Large intestine (tissue), 3 donors: Measurements from ENCODE around the gene ATP6V1B1. TPM values are rescaled to one million over a fixed set of nuclear protein-coding genes. Genes with fewer than 3 reads are reported as not detected.

ENCODE experiments used
- DNase-seq, 2 donors: peaks; one replicate each; pipeline versions ENCODE4 v3.0.0 to v3.0.0-alpha.2; 2013
- H3K27ac ChIP-seq: one replicate; pipeline ENCODE4 v1.5.1; 2013; ENCODE audit warnings: low read length
- H3K27me3 ChIP-seq: 2 replicates; pipeline ENCODE4 v1.6.1; 2013; ENCODE audit warnings: low read length; ENCODE audit not compliant: control insufficient read depth, insufficient read depth
- H3K36me3 ChIP-seq: 2 replicates; pipeline ENCODE4 v1.6.1; 2013; ENCODE audit warnings: low read length; ENCODE audit not compliant: control insufficient read depth, insufficient read depth
- H3K4me1 ChIP-seq: one replicate; pipeline ENCODE4 v1.6.1; 2013; ENCODE audit warnings: low read length; ENCODE audit not compliant: control insufficient read depth, insufficient read depth
- H3K4me3 ChIP-seq: one replicate; pipeline ENCODE4 v1.5.1; 2013; ENCODE audit warnings: low read length
- H3K9me3 ChIP-seq: one replicate; pipeline ENCODE4 v1.6.1; 2013; ENCODE audit warnings: mild to moderate bottlenecking, low read depth, low read length, moderate library complexity; ENCODE audit not compliant: control insufficient read depth
- WGBS: methylation state at CpG from one replicate; pipeline ENCODE4 v1.1.5; 2013; ENCODE audit warnings: low lambda C conversion rate; ENCODE audit not compliant: insufficient coverage; 5-methylcytosine and 5-hydroxymethylcytosine counted together
- polyA plus RNA-seq: library from polyadenylated mRNA; unstranded; fragments of 120-200 nt; gene quantifications from one replicate; pipeline ENCODE4 v1.2.1, GENCODE V29; 2013

ATP6V1B1 gene
- polyA plus RNA-seq, 1 donor, result 1.6 TPM

DNA sequence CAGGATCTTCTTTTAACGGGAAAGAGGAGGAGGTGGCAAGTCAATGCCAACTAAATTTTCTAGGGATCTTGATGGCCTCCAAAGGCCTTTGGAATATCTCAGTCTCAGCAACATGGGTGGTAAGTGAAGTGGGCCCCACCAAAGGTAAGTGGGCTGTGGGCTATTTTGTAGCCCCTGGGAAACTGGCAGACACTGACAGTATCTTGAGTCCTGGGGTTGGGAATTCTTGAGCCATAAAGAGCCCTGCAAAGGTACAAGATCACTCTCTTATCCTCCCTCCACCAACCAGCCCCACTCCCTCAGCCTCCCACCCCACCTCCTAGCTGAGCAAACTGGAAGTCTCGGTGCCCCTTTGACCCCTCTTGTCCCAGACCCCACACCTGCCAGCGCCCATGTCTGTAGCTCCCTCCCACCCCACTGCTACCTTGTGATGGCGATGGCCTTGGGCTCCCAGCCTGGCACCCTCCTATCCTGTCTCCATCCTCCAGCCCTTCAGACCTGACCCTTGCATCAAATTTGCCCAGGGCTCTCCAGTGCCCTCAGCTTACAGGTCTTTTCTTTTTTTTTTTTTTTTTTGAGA lies 8.5 kb downstream of the ATP6V1B1 start:
- no peak for DNase-seq
- no peak overlapping the region for H3K27ac ChIP-seq
- peaks cover 2% of the 10 kb centered on the region for H3K4me1 ChIP-seq
- no CpG with 5 or more reads among the region's 4 CpGs for WGBS
- no peak overlapping the region for H3K4me3 ChIP-seq
- H3K36me3 ChIP-seq, result no peaks in the 10 kb centered on the region
- H3K27me3 ChIP-seq, result peaks cover 76% of the 10 kb centered on the region
- H3K9me3 ChIP-seq, result peaks cover 2% of the 10 kb centered on the region

DNA sequence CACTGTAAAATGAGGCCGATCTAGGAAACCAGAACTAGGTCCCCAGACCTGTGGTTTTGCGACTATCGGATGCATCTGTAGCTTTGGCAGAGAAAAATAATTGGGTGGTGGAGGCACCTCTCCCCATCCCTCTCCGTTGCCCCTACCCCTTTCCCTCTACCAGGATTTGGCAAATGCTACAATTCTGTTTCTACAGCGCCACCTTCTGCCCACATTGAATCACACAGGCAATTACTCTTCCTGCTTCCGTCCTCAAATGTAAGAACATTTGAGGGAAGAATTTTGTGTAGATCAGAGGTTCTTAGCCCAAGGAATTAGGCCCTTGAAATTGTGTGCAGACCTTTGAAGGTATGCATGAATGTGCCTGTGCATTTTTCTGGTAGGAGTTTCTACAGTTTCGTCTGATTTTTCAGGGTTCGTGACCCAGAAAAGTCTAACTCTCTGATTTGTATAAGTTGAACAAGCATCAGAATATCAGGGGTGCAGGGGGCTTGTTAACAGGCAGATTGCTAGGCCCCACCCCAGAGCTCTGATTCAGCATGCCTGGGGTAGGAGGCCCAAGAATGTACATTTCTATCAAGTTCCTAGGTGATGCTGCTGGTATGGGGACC lies 11.2 kb downstream of the ATP6V1B1 start:
- no peak for DNase-seq
- Histone ChIP-seq H3K9me3 (peaks cover 2% of the 10 kb centered on the region), H3K4me1 (peaks cover 2% of the 10 kb centered on the region), H3K27me3 (peaks cover 60% of the 10 kb centered on the region), H3K4me3 (no peak overlapping the region), H3K36me3 (no peaks in the 10 kb centered on the region), H3K27ac (no peak overlapping the region)
- WGBS, result 20% methylated on average over 2 of the region's 8 CpGs

DNA sequence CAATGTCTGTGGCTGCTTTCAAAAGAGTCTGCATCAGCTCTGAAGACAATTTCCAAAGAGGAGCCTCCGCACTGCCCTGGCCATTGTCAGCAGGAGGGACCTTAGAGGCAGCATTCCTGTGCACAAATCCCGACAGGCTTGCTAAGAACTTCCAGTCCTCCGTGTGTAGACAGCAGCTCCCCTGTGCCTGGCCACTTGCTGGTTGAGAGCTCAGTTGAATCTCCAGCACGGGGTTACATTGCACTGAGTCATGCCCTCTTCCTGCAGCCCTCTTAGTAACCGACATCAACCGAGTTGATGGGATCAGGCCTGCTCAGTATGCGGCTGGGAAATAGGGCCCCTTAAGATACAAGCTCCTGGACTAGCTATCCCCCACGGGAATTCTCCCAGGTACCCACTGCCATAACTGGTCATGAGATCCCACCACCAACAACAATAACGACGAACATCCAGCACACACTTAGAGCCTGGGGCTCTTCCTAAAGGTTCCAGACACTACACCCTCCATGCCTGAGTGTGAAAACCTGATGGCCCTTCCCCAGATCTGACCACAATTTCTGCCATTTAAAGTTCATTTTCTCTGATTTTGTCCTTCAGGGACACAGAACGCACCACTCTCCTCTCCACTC lies 12.0 kb downstream of the ATP6V1B1 start:
- no peak for DNase-seq
- Histone ChIP-seq H3K27ac (no peak overlapping the region), H3K9me3 (peaks cover 2% of the 10 kb centered on the region), H3K4me3 (no peak overlapping the region), H3K4me1 (peaks cover 2% of the 10 kb centered on the region), H3K27me3 (peaks cover 58% of the 10 kb centered on the region), H3K36me3 (no peaks in the 10 kb centered on the region)
- WGBS, result no CpG with 5 or more reads among the region's 11 CpGs

DNA sequence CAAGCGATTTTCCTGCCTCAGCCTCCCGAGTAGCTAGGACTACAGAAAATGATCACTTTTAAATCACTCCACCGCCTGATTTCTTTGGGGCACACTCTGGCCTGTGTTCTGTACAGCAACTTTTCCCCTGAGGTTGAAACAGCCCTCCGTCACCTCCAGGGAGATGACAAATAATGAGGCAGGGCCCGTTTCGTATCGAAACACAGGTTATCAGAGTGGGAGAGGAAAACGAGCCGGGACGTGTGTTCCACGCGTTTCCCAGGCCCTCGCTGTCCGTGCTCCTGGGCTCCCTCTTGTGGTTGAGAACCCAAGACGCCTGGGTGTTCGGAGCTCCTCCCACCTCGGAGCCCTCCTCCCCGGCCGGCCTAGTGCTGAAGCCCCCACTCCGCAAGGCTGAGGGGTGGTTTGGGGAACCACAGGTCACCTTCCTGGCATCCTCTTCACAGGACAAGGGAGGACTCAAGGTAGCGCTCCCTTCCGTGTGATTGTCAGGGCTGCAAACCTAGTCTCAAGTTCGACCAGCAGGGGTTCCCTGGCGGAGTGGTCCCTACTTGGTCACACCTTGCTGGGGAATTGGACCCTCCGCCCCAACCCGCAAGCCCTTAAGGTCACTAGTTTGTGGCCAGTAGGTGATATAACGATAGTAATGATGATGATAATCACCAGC lies 12.8 kb downstream of the ATP6V1B1 start:
- H3K4me3 ChIP-seq, result no peak overlapping the region
- no CpG with 5 or more reads among the region's 27 CpGs for WGBS

DNA sequence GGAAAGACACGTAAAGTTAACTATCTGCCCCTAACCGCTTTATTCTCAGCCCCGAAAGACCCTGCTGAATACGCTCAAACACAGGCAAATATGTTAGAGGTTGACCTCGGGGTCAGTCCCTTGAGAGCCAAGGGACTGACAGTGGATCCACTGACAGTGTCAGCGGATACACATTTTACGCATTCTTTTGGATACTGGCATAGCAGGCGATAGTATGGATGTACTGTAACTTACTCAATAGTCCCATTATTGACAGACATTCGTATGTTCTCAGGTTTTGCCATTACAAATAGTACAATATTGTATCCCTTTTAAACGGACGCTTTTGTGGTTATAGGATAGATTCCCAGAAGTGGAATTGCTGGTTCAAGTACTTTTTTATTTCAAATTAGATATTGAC lies 13.4 kb downstream of the ATP6V1B1 start:
- H3K27me3 ChIP-seq, result peaks cover 48% of the 10 kb centered on the region
- no peak overlapping the region for H3K27ac ChIP-seq
- DNase-seq, result no peak
- no peak overlapping the region for H3K4me3 ChIP-seq
- WGBS, result 88% methylated on average over 4 of the region's 11 CpGs
- H3K9me3 ChIP-seq, result peaks cover 2% of the 10 kb centered on the region
- peaks cover 2% of the 10 kb centered on the region for H3K4me1 ChIP-seq
- no peaks in the 10 kb centered on the region for H3K36me3 ChIP-seq

More for the DNA sequence above, 12.8 kb downstream of the ATP6V1B1 start:
- Histone ChIP-seq H3K27ac (no peak overlapping the region), H3K36me3 (no peaks in the 10 kb centered on the region), H3K9me3 (peaks cover 2% of the 10 kb centered on the region), H3K4me1 (peaks cover 2% of the 10 kb centered on the region), H3K27me3 (peaks cover 54% of the 10 kb centered on the region)
- DNase-seq, result peak; percentile 61 to 64

DNA sequence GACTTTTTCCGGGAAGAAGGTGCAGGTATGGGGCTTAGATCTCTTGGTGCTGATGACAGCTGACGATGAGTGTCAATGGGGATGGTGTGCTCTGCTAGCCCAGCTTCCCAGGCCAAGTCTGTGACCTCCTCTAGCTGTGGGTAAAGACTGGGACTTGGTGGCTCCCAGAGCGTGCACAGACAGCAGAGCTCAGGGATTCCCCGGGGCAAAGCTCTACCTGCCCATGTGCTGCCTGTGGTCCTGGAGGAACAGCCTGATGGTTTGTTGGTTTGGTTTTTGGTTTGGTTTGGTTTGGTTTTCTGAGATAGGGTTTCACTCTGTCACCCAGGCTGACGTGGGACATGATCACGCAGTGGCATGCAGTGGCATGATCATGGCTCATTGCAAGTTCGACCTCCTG lies 19.2 kb downstream of the ATP6V1B1 start:
- no CpG with 5 or more reads among the region's 7 CpGs for WGBS
- Histone ChIP-seq H3K36me3 (no peaks in the 10 kb centered on the region), H3K4me1 (peaks cover 8% of the 10 kb centered on the region), H3K9me3 (no peaks in the 10 kb centered on the region), H3K27me3 (peaks cover 18% of the 10 kb centered on the region), H3K27ac (no peak overlapping the region), H3K4me3 (no peak overlapping the region)
- no peak for DNase-seq

DNA sequence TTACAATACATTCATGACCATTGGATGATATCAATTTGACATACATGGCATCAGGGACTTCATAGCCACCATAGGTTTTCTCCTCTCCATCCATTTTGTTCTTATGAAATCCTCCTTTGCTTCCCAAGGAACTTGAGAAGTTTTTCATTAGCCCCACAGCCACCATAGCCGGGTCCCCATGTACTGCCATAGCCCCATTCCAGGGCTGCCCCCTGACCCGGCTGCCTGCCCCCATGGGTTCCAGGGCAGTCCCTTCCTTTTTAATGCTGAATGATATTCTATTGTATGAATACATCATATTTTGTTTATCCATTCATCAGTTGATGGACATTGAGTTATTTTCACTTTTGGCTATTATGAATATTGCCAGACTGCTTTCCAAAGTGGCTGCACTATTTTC lies 20.4 kb downstream of the ATP6V1B1 start:
- Histone ChIP-seq H3K4me1 (peaks cover 8% of the 10 kb centered on the region), H3K27me3 (peaks cover 22% of the 10 kb centered on the region), H3K9me3 (no peaks in the 10 kb centered on the region), H3K4me3 (no peak overlapping the region), H3K27ac (no peak overlapping the region), H3K36me3 (no peaks in the 10 kb centered on the region)
- 100% methylated on average over 1 of the region's 2 CpGs for WGBS
- no peak for DNase-seq

DNA sequence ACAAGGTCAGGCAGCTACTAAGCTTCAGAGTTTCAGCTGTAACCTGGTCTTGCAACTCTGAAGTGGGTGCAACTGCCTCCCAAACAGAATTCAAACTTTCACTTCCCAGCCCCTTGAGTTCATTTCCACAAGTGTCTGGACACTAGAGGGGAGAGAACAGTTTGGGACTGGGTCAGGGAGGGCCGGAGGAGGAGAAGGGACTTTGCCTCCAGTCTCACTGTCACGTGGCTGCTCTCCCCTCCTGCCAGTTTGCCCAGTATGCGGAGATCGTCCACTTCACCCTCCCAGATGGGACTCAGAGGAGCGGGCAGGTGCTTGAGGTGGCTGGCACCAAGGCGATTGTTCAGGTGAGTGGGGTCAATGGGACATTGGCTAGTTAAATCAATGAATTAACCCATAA lies 22.1 kb downstream of the ATP6V1B1 start:
- WGBS, result no CpG with 5 or more reads among the region's 6 CpGs
- peaks cover 27% of the 10 kb centered on the region for H3K27me3 ChIP-seq
- peak in 1 of 2 donors; percentile 69 for DNase-seq
- no peaks in the 10 kb centered on the region for H3K36me3 ChIP-seq
- H3K4me3 ChIP-seq, result no peak overlapping the region
- H3K4me1 ChIP-seq, result peaks cover 8% of the 10 kb centered on the region
- H3K27ac ChIP-seq, result no peak overlapping the region
- H3K9me3 ChIP-seq, result no peaks in the 10 kb centered on the region

DNA sequence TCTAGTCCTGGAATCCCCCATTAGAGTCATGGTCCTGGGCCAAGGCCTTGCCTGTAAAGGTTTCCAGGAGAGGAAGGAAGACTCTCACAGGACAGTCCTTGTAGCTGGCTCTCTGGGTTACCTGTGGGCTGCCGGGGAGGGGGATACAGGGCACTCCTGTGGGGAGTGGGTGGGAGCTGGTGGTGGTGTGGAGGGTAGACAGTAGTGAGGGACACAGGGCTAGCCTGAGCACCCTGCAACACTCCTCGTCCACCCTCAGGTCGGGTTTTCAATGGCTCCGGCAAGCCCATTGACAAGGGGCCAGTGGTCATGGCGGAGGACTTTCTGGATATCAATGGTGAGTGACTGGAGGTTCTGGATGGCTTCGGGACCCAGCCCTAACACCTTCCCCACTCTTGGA lies 23.1 kb downstream of the ATP6V1B1 start:
- Histone ChIP-seq H3K4me3 (no peak overlapping the region), H3K36me3 (no peaks in the 10 kb centered on the region), H3K27me3 (peaks cover 34% of the 10 kb centered on the region), H3K27ac (no peak overlapping the region), H3K4me1 (peaks cover 8% of the 10 kb centered on the region), H3K9me3 (no peaks in the 10 kb centered on the region)
- no peak for DNase-seq
- WGBS, result no CpG with 5 or more reads among the region's 6 CpGs

DNA sequence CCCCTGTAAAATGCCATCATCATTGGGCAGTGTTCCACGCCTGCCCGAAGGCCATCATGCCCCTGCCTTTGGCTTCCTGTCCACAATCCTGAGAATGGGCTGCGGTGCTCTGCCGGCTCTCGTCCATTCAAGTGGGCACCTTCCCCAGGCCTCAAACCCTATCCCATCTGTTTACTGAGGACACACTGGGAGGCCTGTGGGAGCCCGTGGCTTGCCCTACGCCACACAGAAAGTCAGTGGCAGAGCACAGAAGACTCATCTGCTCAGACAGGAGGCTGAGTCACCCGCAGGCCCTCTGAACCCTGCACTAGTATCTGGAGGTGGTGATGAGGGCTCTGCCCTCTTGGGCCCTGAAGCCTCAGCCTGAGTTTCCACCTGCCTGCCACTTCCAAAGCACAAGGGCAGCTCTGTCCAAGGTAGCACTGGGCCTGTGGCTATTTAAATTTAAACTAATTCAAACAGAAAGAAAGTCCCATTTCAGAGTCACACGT lies 23.6 kb downstream of the ATP6V1B1 start:
- H3K27me3 ChIP-seq, result peaks cover 40% of the 10 kb centered on the region
- no peaks in the 10 kb centered on the region for H3K36me3 ChIP-seq
- H3K4me1 ChIP-seq, result peaks cover 8% of the 10 kb centered on the region
- no peak for DNase-seq
- no CpG with 5 or more reads among the region's 9 CpGs for WGBS
- no peak overlapping the region for H3K4me3 ChIP-seq
- H3K27ac ChIP-seq, result no peak overlapping the region
- H3K9me3 ChIP-seq, result no peaks in the 10 kb centered on the region
